Esophagus muscularis mucosa (tissue), 4 donors: ENCODE results near the gene ARHGAP5. TPM values are rescaled to one million over a fixed set of nuclear protein-coding genes. Genes with fewer than 3 reads are reported as not detected.

Experiments used
- DNase-seq: peaks from one replicate; pipeline ENCODE4 v3.0.0-alpha.2; 2017; ENCODE audit errors: extremely low spot score
- H3K27ac ChIP-seq, 4 donors: fragments of 200-600 bp; sonication (generic); replicated peaks in 1 of 4; 1 replicate in 3 of 4; 2 replicates in 1 of 4; pipeline ENCODE4 v1.5.1; 2016 to 2019; ENCODE audit warnings: mild to moderate bottlenecking in 1 of 4
- H3K27me3 ChIP-seq, 4 donors: fragments of 200-600 bp; sonication (generic); one replicate each; pipeline versions ENCODE4 v1.5.1 to v1.6.0; 2016 to 2019
- H3K36me3 ChIP-seq, 4 donors: fragments of 200-600 bp; sonication (generic); one replicate each; pipeline ENCODE4 v1.5.1; 2016 to 2019
- H3K4me1 ChIP-seq, 4 donors: fragments of 200-600 bp; sonication (generic); one replicate each; pipeline ENCODE4 v1.5.1; 2016 to 2019
- H3K4me3 ChIP-seq, 4 donors: fragments of 200-600 bp; sonication (generic); 1 replicate in 2 of 4; 2 replicates in 2 of 4; pipeline ENCODE4 v1.5.1; 2016 to 2019; ENCODE audit warnings: mild to moderate bottlenecking in 4 of 4, moderate library complexity in 1 of 4
- H3K9me3 ChIP-seq, 4 donors: fragments of 200-600 bp; sonication (generic); 1 replicate in 3 of 4; 2 replicates in 1 of 4; pipeline ENCODE4 v1.5.1; 2016 to 2019
- CTCF ChIP-seq, 3 experiments: fragments of 200-600 bp in 2 of 3; fragments of 450-650 bp in 1 of 3; sonication (generic) in 2 of 3; IDR thresholded peaks; one replicate each; pipeline ENCODE4 v1.5.1; 2017 to 2019; ENCODE audit warnings: antibody characterized with exemption in 3 of 3, mild to moderate bottlenecking in 2 of 3, moderate library complexity in 1 of 3
- EP300 ChIP-seq: sonication (generic); formaldehyde crosslinking; IDR thresholded peaks from one replicate; pipeline ENCODE4 v1.6.1; 2017; ENCODE audit warnings: antibody characterized with exemption
- POLR2A ChIP-seq: fragments of 450-650 bp; IDR thresholded peaks from one replicate; pipeline ENCODE4 v1.6.1; 2017; ENCODE audit warnings: antibody characterized with exemption, moderate library complexity, mild to moderate bottlenecking, low read depth
- POLR2AphosphoS5 ChIP-seq, 2 donors: sonication (generic); formaldehyde crosslinking; IDR thresholded peaks; one replicate each; pipeline ENCODE4 v1.6.1; 2017; ENCODE audit warnings: antibody characterized with exemption in 2 of 2
- WGBS: methylation state at CpG from one replicate; pipeline ENCODE4 v1.1.5; 2018; 5-methylcytosine and 5-hydroxymethylcytosine counted together
- intact Hi-C: fragments of 100-400 bp; cut with DNase I; formaldehyde crosslinking; loops from one replicate; pipeline ENCODE4 v1.15.1; 2023
- total RNA-seq, 4 donors: library from RNA; depleted of rRNA; stranded (reverse); fragments of >200 nt; gene quantifications; one replicate each; pipeline versions ENCODE4 v1.1.0 to v1.2.1, GENCODE V29; 2016

ARHGAP5 gene
- total RNA-seq, 4 donors from 2014 or later = 171 to 223 (median 196) TPM

GRCh38 chr14:32183151-32184058, 106.3 kb downstream of the ARHGAP5 start:
- peaks cover 0 to 11% (median 5%) of the 10 kb centered on the region in 4 donors for H3K9me3 ChIP-seq
- H3K27me3 ChIP-seq = no peaks in the 10 kb centered on the region
- WGBS = 87% methylated on average over 2 of the region's 2 CpGs
- intact Hi-C loops = no loop called here
- H3K4me3 ChIP-seq = no peak overlapping the region
- no peaks in the 10 kb centered on the region for H3K36me3 ChIP-seq
- TF ChIP-seq POLR2AphosphoS5 (IDR thresholded peaks at IDR 0.05) = no peak
- no peak for TF ChIP-seq EP300
- TF ChIP-seq POLR2A = no peak
- no peak for TF ChIP-seq CTCF (IDR thresholded peaks at IDR 0.05)
- no peak overlapping the region for H3K27ac ChIP-seq
- DNase-seq = no peak
- H3K4me1 ChIP-seq = peaks cover 0 to 4% (median 0%) of the 10 kb centered on the region in 4 donors

- H3K27ac ChIP-seq = no peak overlapping the region
- no peak for TF ChIP-seq POLR2A
- TF ChIP-seq CTCF (IDR thresholded peaks at IDR 0.05) = no peak
- TF ChIP-seq POLR2AphosphoS5 (IDR thresholded peaks at IDR 0.05) = no peak
- TF ChIP-seq EP300 = no peak
- intact Hi-C loops = no loop called here
- H3K36me3 ChIP-seq = no peaks in the 10 kb centered on the region
- peaks cover 0 to 4% (median 0%) of the 10 kb centered on the region in 4 donors for H3K4me1 ChIP-seq
- H3K9me3 ChIP-seq = peaks cover 0 to 11% (median 5%) of the 10 kb centered on the region in 4 donors
- H3K4me3 ChIP-seq = no peak overlapping the region
- DNase-seq = no peak
- WGBS = 96% methylated on average over 1 of the region's 1 CpG
- no peaks in the 10 kb centered on the region for H3K27me3 ChIP-seq
Observed at GRCh38 chr14:32185097-32185496, 108.0 kb downstream of the ARHGAP5 start.

GRCh38 chr14:32186248-32186647, 109.1 kb downstream of the ARHGAP5 start:
- Histone ChIP-seq H3K4me3 (no peak overlapping the region), H3K36me3 (no peaks in the 10 kb centered on the region), H3K4me1 (peaks cover 0 to 4% (median 0%) of the 10 kb centered on the region in 4 donors), H3K27ac (no peak overlapping the region), H3K27me3 (no peaks in the 10 kb centered on the region), H3K9me3 (peaks cover 0 to 11% (median 5%) of the 10 kb centered on the region in 4 donors)
- no peak for DNase-seq
- intact Hi-C loops = no loop called here
- TF ChIP-seq EP300 = no peak
- TF ChIP-seq POLR2A = no peak
- no peak for TF ChIP-seq CTCF (IDR thresholded peaks at IDR 0.05)
- no peak for TF ChIP-seq POLR2AphosphoS5 (IDR thresholded peaks at IDR 0.05)

- DNase-seq = no peak
- intact Hi-C loops = no loop called here
- H3K27ac ChIP-seq = no peak overlapping the region
- H3K36me3 ChIP-seq = no peaks in the 10 kb centered on the region
- TF ChIP-seq POLR2A = no peak
- TF ChIP-seq CTCF (IDR thresholded peaks at IDR 0.05) = no peak
- no peak for TF ChIP-seq EP300
- TF ChIP-seq POLR2AphosphoS5 (IDR thresholded peaks at IDR 0.05) = no peak
- peaks cover 0 to 7% (median 3%) of the 10 kb centered on the region in 4 donors for H3K9me3 ChIP-seq
- 83% methylated on average over 1 of the region's 1 CpG for WGBS
- H3K4me1 ChIP-seq = no peaks in the 10 kb centered on the region
- no peak overlapping the region for H3K4me3 ChIP-seq
- H3K27me3 ChIP-seq = no peaks in the 10 kb centered on the region
Observed at GRCh38 chr14:32189811-32190210, 112.7 kb downstream of the ARHGAP5 start.
